ENCODE measurements around the gene FLT4. TPM values are rescaled to one million over a fixed set of nuclear protein-coding genes. Genes with fewer than 3 reads are reported as not detected.

The FLT4 gene
- total RNA-seq, 1 experiment from 2014 or later: not detected

- Histone ChIP-seq H3K9me3 (ENCODE audit: low read length) (no peaks in the 10 kb centered on the region), H3K9me2 (replicated peaks; ENCODE audit: low read length) (no peaks in the 10 kb centered on the region), H3K27ac (ENCODE audit: low read length) (no peak overlapping the region), H3K27me3 (ENCODE audit: low read length) (peaks cover 58% of the 10 kb centered on the region), H3F3A (ENCODE audit: low read length, unreplicated experiment) (no peaks in the 10 kb centered on the region), H3K4me3 (ENCODE audit: low read length) (no peak overlapping the region), H3K79me2 (ENCODE audit: low read length) (no peaks in the 10 kb centered on the region), H2AFZ (ENCODE audit: low read length) (no peak overlapping the region), H3K4me2 (ENCODE audit: low read length) (no peak overlapping the region), H3K9ac (ENCODE audit: low read length) (no peak overlapping the region), H3K4me1 (ENCODE audit: insufficient read depth, low read length) (no peaks in the 10 kb centered on the region), H4K20me1 (ENCODE audit: low read length) (no peaks in the 10 kb centered on the region), H3K36me3 (ENCODE audit: low read depth, low read length) (no peaks in the 10 kb centered on the region)
- BruUV-seq (replicated peaks): no TSS peak
- POLR2A ChIA-PET (ENCODE audit: unreplicated experiment): no interaction called here
- CTCF ChIA-PET: no interaction called here
- no peak for TF ChIP-seq CTCF (conservative IDR thresholded peaks at IDR 0.05; ENCODE audit: low read depth, low read length)
- no peak for TF ChIP-seq EZH2 (IDR thresholded peaks at IDR 0.05; ENCODE audit: low read length, unreplicated experiment)
- TF ChIP-seq EZH2phosphoT487 (IDR thresholded peaks at IDR 0.05; ENCODE audit: borderline replicate concordance, low read length): no peak
- DNase-seq (no peak), ATAC-seq (no peak)
- intact Hi-C loops (cut with micrococcal nuclease): no loop called here
Measured at GRCh38 chr5:180640611-180640860, 8.9 kb downstream of the FLT4 start.

- Histone ChIP-seq H3K79me2 (ENCODE audit: low read length) (no peaks in the 10 kb centered on the region), H3K27me3 (ENCODE audit: low read length) (peaks cover 52% of the 10 kb centered on the region), H4K20me1 (ENCODE audit: low read length) (no peaks in the 10 kb centered on the region), H3K27ac (ENCODE audit: low read length) (no peak overlapping the region), H3F3A (ENCODE audit: low read length, unreplicated experiment) (no peaks in the 10 kb centered on the region), H2AFZ (ENCODE audit: low read length) (no peak overlapping the region), H3K9ac (ENCODE audit: low read length) (no peak overlapping the region), H3K9me2 (replicated peaks; ENCODE audit: low read length) (no peaks in the 10 kb centered on the region), H3K4me1 (ENCODE audit: insufficient read depth, low read length) (no peaks in the 10 kb centered on the region), H3K36me3 (ENCODE audit: low read depth, low read length) (no peaks in the 10 kb centered on the region), H3K9me3 (ENCODE audit: low read length) (no peaks in the 10 kb centered on the region), H3K4me3 (ENCODE audit: low read length) (no peak overlapping the region), H3K4me2 (ENCODE audit: low read length) (no peak overlapping the region)
- ATAC-seq: no peak
- ChIA-PET POLR2A (ENCODE audit: unreplicated experiment) (no interaction called here), CTCF (no interaction called here)
- intact Hi-C loops (cut with micrococcal nuclease): no loop called here
- no TSS peak for BruUV-seq (replicated peaks)
- no peak for DNase-seq
- TF ChIP-seq CTCF (conservative IDR thresholded peaks at IDR 0.05; ENCODE audit: low read depth, low read length): no peak
- no peak for TF ChIP-seq EZH2 (IDR thresholded peaks at IDR 0.05; ENCODE audit: low read length, unreplicated experiment)
- TF ChIP-seq EZH2phosphoT487 (IDR thresholded peaks at IDR 0.05; ENCODE audit: borderline replicate concordance, low read length): no peak
Measured at GRCh38 chr5:180639741-180640610, 9.4 kb downstream of the FLT4 start.

- no peaks in the 10 kb centered on the region for H3K9me2 ChIP-seq (replicated peaks; ENCODE audit: low read length)
- intact Hi-C loops (cut with micrococcal nuclease): no loop called here
- DNase-seq (no peak), ATAC-seq (no peak)
- H3K79me2 ChIP-seq (ENCODE audit: low read length): no peaks in the 10 kb centered on the region
- no peaks in the 10 kb centered on the region for H3K36me3 ChIP-seq (ENCODE audit: low read depth, low read length)
- no peaks in the 10 kb centered on the region for H3F3A ChIP-seq (ENCODE audit: low read length, unreplicated experiment)
- BruUV-seq (replicated peaks): no TSS peak
- no peaks in the 10 kb centered on the region for H3K4me1 ChIP-seq (ENCODE audit: insufficient read depth, low read length)
- ChIA-PET CTCF (no interaction called here), POLR2A (ENCODE audit: unreplicated experiment) (no interaction called here)
- H4K20me1 ChIP-seq (ENCODE audit: low read length): no peaks in the 10 kb centered on the region
- no peak overlapping the region for H3K4me2 ChIP-seq (ENCODE audit: low read length)
- no peaks in the 10 kb centered on the region for H3K9me3 ChIP-seq (ENCODE audit: low read length)
- peaks cover 46% of the 10 kb centered on the region for H3K27me3 ChIP-seq (ENCODE audit: low read length)
- no peak overlapping the region for H3K9ac ChIP-seq (ENCODE audit: low read length)
- no peak overlapping the region for H2AFZ ChIP-seq (ENCODE audit: low read length)
- TF ChIP-seq EZH2phosphoT487 (IDR thresholded peaks at IDR 0.05; ENCODE audit: borderline replicate concordance, low read length): no peak
- TF ChIP-seq EZH2 (IDR thresholded peaks at IDR 0.05; ENCODE audit: low read length, unreplicated experiment): no peak
- TF ChIP-seq CTCF (conservative IDR thresholded peaks at IDR 0.05; ENCODE audit: low read depth, low read length): no peak
- H3K27ac ChIP-seq (ENCODE audit: low read length): no peak overlapping the region
- H3K4me3 ChIP-seq (ENCODE audit: low read length): no peak overlapping the region
Measured at GRCh38 chr5:180639287-180639686, 10.1 kb downstream of the FLT4 start.

Measured in PC-3 (cell line).